ENCODE results near the gene FEZF2.

The FEZF2 gene

DNA sequence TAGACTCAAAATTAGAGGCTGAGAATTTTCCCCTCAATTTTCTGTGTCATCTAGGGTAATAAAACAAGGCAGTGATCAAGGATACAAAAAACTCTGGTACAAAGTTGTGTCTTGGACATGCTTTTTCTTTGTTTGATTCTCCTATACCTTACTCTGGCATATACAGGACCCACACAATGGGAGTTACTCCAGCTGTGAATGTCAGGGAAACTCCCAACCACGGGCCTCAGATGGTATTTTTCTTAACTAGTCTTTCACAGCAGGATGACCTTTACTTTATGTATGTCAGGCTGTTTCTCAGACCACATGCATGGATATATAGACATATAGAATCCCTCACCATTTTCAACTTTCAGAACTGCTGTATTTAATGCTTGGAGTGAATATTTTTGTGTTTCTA is 41.3 kb downstream of the FEZF2 start:
- Histone ChIP-seq H3K9me3 (ENCODE audit: control insufficient read depth, insufficient read depth, low read length) (no peaks in the 10 kb centered on the region), H3K27me3 (ENCODE audit: control insufficient read depth, low read length) (peaks cover 16% of the 10 kb centered on the region; the same call in 1 of the 2 replicates), H3K36me3 (ENCODE audit: control insufficient read depth, low read length) (no peaks in the 10 kb centered on the region), H3K4me2 (ENCODE audit: low read length) (no peak overlapping the region), H3K27ac (ENCODE audit: low read depth, low read length) (no peak overlapping the region), H3K9me2 (replicated peaks; ENCODE audit: control insufficient read depth, low read length) (no peaks in the 10 kb centered on the region), H3K79me2 (ENCODE audit: control insufficient read depth, low read length) (no peaks in the 10 kb centered on the region), H3K4me3 (ENCODE audit: low read length) (no peak overlapping the region), H3K4me1 (ENCODE audit: control insufficient read depth, low read length) (no peaks in the 10 kb centered on the region), H3F3A (ENCODE audit: control insufficient read depth, insufficient read depth) (no peaks in the 10 kb centered on the region), H4K20me1 (ENCODE audit: control insufficient read depth, insufficient read depth, low read depth, low read length) (no peaks in the 10 kb centered on the region)
- TF ChIP-seq EZH2phosphoT487 (IDR thresholded peaks at IDR 0.05; ENCODE audit: borderline replicate concordance, low read length) = no peak
- TF ChIP-seq, protein P1, sequence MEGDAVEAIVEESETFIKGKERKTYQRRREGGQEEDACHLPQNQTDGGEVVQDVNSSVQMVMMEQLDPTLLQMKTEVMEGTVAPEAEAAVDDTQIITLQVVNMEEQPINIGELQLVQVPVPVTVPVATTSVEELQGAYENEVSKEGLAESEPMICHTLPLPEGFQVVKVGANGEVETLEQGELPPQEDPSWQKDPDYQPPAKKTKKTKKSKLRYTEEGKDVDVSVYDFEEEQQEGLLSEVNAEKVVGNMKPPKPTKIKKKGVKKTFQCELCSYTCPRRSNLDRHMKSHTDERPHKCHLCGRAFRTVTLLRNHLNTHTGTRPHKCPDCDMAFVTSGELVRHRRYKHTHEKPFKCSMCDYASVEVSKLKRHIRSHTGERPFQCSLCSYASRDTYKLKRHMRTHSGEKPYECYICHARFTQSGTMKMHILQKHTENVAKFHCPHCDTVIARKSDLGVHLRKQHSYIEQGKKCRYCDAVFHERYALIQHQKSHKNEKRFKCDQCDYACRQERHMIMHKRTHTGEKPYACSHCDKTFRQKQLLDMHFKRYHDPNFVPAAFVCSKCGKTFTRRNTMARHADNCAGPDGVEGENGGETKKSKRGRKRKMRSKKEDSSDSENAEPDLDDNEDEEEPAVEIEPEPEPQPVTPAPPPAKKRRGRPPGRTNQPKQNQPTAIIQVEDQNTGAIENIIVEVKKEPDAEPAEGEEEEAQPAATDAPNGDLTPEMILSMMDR (IDR thresholded peaks at IDR 0.05; ENCODE audit: low read depth, low read length, poor library complexity, severe bottlenecking) = no peak

DNA sequence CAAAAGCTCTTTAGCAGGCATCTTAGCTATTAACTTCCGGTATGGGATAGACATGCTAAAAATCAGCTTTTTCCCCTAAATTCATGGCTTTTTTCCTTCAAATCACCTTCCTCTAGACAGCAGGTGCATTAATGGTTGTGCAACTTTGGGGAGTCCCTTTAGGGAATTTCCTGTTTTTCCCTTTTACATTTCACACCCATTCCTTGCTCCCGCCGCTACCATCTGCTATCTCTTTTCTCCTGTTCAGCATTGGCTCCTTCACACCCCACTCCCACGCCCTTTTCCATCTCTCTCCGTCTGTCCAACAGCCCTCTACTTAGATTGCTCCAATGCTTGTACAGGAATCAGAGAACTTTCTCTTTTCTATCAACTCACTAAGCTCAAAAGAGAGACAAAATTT is 43.4 kb downstream of the FEZF2 start:
- Histone ChIP-seq H3K4me3 (ENCODE audit: low read length) (no peak overlapping the region), H3K79me2 (ENCODE audit: control insufficient read depth, low read length) (no peaks in the 10 kb centered on the region), H3K4me2 (ENCODE audit: low read length) (no peak overlapping the region), H3K36me3 (ENCODE audit: control insufficient read depth, low read length) (no peaks in the 10 kb centered on the region), H4K20me1 (ENCODE audit: control insufficient read depth, insufficient read depth, low read depth, low read length) (no peaks in the 10 kb centered on the region), H3K9me2 (replicated peaks; ENCODE audit: control insufficient read depth, low read length) (no peaks in the 10 kb centered on the region), H3F3A (ENCODE audit: control insufficient read depth, insufficient read depth) (no peaks in the 10 kb centered on the region), H3K9me3 (ENCODE audit: control insufficient read depth, insufficient read depth, low read length) (no peaks in the 10 kb centered on the region), H3K27ac (ENCODE audit: low read depth, low read length) (no peak overlapping the region), H3K27me3 (ENCODE audit: control insufficient read depth, low read length) (peaks cover 14% of the 10 kb centered on the region; the same call in 1 of the 2 replicates), H3K4me1 (ENCODE audit: control insufficient read depth, low read length) (no peaks in the 10 kb centered on the region)
- TF ChIP-seq EZH2phosphoT487 (IDR thresholded peaks at IDR 0.05; ENCODE audit: borderline replicate concordance, low read length) = no peak
- TF ChIP-seq, protein P1 (IDR thresholded peaks at IDR 0.05; ENCODE audit: low read depth, low read length, poor library complexity, severe bottlenecking) = no peak

DNA sequence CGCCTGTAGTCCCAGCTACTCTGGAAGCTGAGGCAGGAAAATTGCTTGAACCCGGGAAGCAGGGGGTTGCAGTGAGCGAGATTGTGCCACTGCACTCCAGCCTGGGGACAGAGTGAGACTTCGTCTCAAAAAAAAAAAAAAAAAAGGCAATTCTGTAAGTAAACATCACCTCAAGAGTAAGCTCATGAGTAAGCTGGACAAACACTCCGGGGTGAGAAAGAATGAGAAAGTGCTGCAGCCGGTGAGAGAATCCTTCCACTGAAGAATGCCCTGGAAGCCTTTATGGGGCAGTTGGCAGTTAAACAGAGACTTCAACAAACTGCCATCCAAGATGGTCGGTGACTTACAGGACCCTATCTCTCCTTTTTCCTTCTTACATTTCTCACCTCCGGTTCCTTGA is 47.5 kb downstream of the FEZF2 start:
- TF ChIP-seq, protein P1 (IDR thresholded peaks at IDR 0.05; ENCODE audit: low read depth, low read length, poor library complexity, severe bottlenecking) = no peak
- no peak for TF ChIP-seq EZH2phosphoT487 (IDR thresholded peaks at IDR 0.05; ENCODE audit: borderline replicate concordance, low read length)
- H3K9me2 ChIP-seq (replicated peaks; ENCODE audit: control insufficient read depth, low read length) = no peaks in the 10 kb centered on the region
- H3K4me1 ChIP-seq (ENCODE audit: control insufficient read depth, low read length) = no peaks in the 10 kb centered on the region
- no peaks in the 10 kb centered on the region for H3K79me2 ChIP-seq (ENCODE audit: control insufficient read depth, low read length)
- no peak overlapping the region for H3K4me2 ChIP-seq (ENCODE audit: low read length)
- H3K36me3 ChIP-seq (ENCODE audit: control insufficient read depth, low read length) = no peaks in the 10 kb centered on the region
- H4K20me1 ChIP-seq (ENCODE audit: control insufficient read depth, insufficient read depth, low read depth, low read length) = no peaks in the 10 kb centered on the region
- H3K27ac ChIP-seq (ENCODE audit: low read depth, low read length) = no peak overlapping the region
- H3K9me3 ChIP-seq (ENCODE audit: control insufficient read depth, insufficient read depth, low read length) = no peaks in the 10 kb centered on the region
- H3K4me3 ChIP-seq (ENCODE audit: low read length) = no peak overlapping the region
- H3K27me3 ChIP-seq (ENCODE audit: control insufficient read depth, low read length) = no peaks in the 10 kb centered on the region; the same call in 1 of the 2 replicates
- no peaks in the 10 kb centered on the region for H3F3A ChIP-seq (ENCODE audit: control insufficient read depth, insufficient read depth)
